RWPE1 (cell line): ENCODE data around the gene AMACR.

Source experiments
- CTCF ChIA-PET: fragments of 350-600 bp; sonication (Branson Sonifier 250); formaldehyde crosslinking; extraction: SDS; loops from one replicate; lab custom pipeline; 2021; lab: Yijun Ruan, JAX
- POLR2A ChIA-PET: fragments of 400-600 bp; formaldehyde crosslinking; extraction: SDS; loops from one replicate; lab custom pipeline; 2020; ENCODE audit warnings: antibody characterized with exemption; ENCODE audit not compliant: low non-redundant PET; lab: Yijun Ruan, JAX
- DNase-seq: peaks from one replicate; pipeline ENCODE4 v3.0.0; 2012; ENCODE audit warnings: low spot score
- H3K27ac ChIP-seq: fragments of 450-650 bp; 2 replicates; pipeline ENCODE4 v1.5.1; 2017
- TF ChIP-seq, protein P1 (sequence below): fragments of 450-650 bp; conservative IDR thresholded peaks from 2 replicates; pipeline ENCODE4 v1.5.1; 2017; ENCODE audit warnings: low read depth, mild to moderate bottlenecking

Gene AMACR

DNA sequence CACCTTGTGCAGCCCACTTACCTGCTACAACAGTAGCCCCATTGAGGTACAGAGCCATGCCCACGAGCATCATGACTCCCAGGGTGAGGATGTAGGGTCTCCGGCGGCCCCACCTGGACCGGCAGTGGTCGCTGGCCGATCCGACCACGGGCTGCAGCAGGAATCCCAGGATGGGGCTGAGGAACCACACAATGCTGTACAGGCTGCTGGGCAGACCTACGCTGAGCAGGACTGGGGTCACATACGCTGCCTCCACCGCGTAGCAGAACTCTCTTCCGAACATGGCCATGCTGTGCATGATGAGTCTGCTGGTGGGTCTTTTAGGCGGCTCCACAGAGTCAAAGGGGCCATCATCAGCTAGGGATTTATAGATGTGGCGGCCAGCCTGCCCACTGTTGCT lies 23.7 kb downstream of the AMACR start:
- POLR2A ChIA-PET: no interaction called here
- H3K27ac ChIP-seq: no peak overlapping the region
- TF ChIP-seq, protein P1, sequence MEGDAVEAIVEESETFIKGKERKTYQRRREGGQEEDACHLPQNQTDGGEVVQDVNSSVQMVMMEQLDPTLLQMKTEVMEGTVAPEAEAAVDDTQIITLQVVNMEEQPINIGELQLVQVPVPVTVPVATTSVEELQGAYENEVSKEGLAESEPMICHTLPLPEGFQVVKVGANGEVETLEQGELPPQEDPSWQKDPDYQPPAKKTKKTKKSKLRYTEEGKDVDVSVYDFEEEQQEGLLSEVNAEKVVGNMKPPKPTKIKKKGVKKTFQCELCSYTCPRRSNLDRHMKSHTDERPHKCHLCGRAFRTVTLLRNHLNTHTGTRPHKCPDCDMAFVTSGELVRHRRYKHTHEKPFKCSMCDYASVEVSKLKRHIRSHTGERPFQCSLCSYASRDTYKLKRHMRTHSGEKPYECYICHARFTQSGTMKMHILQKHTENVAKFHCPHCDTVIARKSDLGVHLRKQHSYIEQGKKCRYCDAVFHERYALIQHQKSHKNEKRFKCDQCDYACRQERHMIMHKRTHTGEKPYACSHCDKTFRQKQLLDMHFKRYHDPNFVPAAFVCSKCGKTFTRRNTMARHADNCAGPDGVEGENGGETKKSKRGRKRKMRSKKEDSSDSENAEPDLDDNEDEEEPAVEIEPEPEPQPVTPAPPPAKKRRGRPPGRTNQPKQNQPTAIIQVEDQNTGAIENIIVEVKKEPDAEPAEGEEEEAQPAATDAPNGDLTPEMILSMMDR: no peak
- no peak for DNase-seq
- CTCF ChIA-PET: no interaction called here

DNA sequence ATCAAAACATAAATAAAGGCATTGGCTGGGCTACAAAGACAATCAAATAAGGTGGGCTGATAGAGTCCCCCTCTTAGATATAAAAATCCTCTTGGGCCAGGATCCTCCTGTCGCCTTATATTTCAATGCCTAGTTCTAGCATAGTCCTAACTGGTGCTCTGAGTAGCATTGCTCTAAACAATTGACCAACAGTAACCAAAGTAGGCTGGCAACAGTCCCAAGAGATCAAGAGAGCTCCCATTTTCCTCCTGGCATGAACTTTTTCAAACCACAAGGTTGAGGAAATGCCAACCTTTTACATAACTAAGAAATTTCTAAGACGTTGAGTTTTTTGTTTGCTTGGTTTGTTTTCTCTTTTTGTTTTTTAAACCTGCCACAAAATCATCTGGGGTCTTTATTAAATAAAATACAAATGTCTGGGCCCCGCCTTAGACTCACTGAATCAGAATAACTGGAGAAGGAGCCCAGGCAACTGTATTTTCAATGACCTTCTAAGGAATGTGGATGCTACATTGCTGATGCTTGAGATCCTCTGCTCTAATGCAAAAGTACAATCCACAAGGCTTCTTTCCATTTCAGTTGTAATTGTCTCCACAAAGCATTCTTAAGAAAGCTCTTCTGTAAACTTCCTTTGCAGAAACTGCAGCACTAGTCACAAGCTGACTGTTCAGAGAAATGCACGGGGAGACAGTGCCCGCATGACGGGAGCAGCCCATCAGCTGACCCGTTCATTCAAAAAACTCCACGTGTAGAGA lies 26.3 kb downstream of the AMACR start:
- CTCF ChIA-PET: no interaction called here
- no peak for DNase-seq
- POLR2A ChIA-PET: no interaction called here
- TF ChIP-seq, protein P1: no peak
- no peak overlapping the region for H3K27ac ChIP-seq

DNA sequence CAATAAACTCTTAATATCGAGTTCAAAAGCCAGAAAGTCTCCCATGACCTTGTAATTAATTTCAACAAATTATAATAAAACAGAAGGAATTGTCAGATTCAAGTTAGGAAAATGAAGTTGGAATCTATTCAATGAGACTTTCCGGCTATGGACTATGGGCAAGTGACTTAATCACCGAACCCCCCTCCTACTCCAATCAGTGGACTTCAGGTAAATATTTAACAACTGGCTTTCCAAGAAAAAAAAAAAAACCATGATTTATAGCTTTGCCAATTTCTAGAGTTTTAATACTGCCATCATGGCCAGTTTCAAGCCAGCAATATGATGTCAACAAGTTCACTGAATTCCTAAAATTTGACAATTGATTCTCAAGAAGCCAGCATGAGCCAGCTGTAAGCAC lies 27.8 kb downstream of the AMACR start:
- ChIA-PET POLR2A (no interaction called here), CTCF (no interaction called here)

DNA sequence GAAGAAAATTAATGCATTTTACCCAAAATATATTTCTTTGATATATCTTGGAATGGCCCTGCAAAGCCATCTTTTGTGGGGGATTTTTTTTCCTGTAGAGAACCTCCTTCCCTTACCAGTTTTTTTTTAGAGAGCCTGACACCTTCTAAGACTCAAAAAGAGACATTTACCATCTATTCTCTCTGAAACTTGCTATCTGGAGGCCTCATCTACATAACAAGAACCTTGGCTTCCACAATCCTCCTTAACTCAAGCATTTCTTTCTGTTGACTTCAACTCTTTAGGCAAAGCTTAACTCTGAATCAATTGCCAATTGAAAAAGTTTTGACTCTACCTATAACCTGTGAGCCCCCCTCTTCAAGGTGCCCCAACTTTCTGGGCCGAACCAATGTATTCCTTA lies 29.5 kb downstream of the AMACR start:
- TF ChIP-seq, protein P1: no peak
- POLR2A ChIA-PET: no interaction called here
- no peak overlapping the region for H3K27ac ChIP-seq
- CTCF ChIA-PET: no interaction called here
- no peak for DNase-seq

More for the DNA sequence above, 27.8 kb downstream of the AMACR start:
- no peak for DNase-seq
- TF ChIP-seq, protein P1: no peak
- H3K27ac ChIP-seq: no peak overlapping the region

DNA sequence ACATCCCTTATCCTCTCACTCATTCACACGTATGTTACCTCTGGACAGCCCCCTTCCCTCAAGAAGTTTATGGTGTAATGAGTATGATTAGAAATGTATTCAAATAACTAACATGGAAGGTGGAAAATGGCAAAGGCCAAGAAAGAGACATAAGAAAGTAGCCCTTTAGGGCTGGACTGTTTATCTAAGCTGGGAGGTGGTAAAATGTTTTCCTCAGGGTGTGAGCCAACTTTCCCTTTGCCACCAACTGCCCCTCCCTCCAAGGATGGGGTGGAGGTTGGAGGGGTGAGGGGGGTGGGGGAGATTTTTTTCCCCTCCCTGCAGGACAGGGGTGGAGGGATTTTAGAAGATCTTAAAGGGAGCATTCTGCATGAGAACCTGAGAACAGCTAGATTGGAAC lies 31.5 kb downstream of the AMACR start:
- POLR2A ChIA-PET: no interaction called here
- no peak for DNase-seq
- TF ChIP-seq, protein P1: no peak
- H3K27ac ChIP-seq: no peak overlapping the region
- CTCF ChIA-PET: no interaction called here

DNA sequence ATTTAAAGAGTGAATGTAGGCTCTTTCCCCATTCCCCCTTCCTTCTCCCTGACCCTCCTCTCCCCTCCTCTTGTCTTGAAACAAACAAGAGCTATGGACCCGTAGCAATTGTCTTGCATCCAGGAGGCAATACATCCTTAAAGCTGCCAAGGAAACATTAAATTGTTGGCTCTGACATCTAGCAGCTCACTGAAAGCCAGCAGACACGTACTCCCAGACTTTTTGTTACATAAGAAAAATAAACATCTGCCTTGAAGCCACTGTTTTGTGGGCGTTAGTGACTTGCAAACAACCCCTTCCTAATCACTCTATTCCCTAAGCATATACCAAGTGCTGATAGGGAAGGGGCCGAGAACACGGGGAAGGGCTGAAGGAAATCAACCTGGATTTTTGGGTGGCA lies 32.0 kb downstream of the AMACR start:
- TF ChIP-seq, protein P1: no peak
- ChIA-PET CTCF (no interaction called here), POLR2A (no interaction called here)
- no peak overlapping the region for H3K27ac ChIP-seq
- DNase-seq: no peak
